Upper lobe of left lung (tissue), 4 donors: ENCODE measurements around the gene PSMA6.

Experiments used
- POLR2A ChIP-seq, 4 donors: fragments of 450-650 bp; IDR thresholded peaks; one replicate each; pipeline ENCODE4 v1.5.1; 2016 to 2017; ENCODE audit warnings: antibody characterized with exemption in 4 of 4, mild to moderate bottlenecking in 2 of 4
- TF ChIP-seq, protein P1 (sequence below), 6 experiments: fragments of 450-650 bp in 4 of 6; fragments of 200-600 bp in 2 of 6; sonication (generic) in 2 of 6; IDR thresholded peaks; one replicate each; pipeline ENCODE4 v1.5.1; 2016 to 2019; ENCODE audit warnings: antibody characterized with exemption in 6 of 6

DNA sequence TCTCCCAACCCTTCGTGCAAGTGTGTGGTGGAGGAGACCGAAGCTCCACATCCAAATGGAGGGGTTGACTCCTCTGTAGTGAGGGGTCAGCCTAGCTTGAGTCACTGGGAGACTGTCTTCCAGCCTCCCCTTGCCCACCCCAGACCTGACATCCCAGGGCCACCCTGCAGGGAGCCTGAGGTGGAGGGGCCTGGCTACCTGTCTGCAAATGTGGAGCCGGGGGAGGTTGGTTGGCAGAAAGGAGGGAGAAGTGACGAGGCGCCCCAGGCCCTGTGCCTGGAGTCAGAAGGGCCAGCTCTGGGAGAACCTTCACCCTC is 74.8 kb downstream of the PSMA6 start:
- TF ChIP-seq POLR2A (IDR thresholded peaks at IDR 0.05) = no peak
- TF ChIP-seq, protein P1, sequence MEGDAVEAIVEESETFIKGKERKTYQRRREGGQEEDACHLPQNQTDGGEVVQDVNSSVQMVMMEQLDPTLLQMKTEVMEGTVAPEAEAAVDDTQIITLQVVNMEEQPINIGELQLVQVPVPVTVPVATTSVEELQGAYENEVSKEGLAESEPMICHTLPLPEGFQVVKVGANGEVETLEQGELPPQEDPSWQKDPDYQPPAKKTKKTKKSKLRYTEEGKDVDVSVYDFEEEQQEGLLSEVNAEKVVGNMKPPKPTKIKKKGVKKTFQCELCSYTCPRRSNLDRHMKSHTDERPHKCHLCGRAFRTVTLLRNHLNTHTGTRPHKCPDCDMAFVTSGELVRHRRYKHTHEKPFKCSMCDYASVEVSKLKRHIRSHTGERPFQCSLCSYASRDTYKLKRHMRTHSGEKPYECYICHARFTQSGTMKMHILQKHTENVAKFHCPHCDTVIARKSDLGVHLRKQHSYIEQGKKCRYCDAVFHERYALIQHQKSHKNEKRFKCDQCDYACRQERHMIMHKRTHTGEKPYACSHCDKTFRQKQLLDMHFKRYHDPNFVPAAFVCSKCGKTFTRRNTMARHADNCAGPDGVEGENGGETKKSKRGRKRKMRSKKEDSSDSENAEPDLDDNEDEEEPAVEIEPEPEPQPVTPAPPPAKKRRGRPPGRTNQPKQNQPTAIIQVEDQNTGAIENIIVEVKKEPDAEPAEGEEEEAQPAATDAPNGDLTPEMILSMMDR (IDR thresholded peaks at IDR 0.05) = no peak
